ENCODE data around the gene RFX8. TPM values are rescaled to one million over a fixed set of nuclear protein-coding genes. Genes with fewer than 3 reads are reported as not detected.
"Not testable (repeated sequence)": the region's sequence is repeated elsewhere in the genome, so short reads cannot be mapped to it uniquely, and the experiment has no call there.

The RFX8 gene
- total RNA-seq = 0.10 and 1.6 TPM in 2 replicates

DNA sequence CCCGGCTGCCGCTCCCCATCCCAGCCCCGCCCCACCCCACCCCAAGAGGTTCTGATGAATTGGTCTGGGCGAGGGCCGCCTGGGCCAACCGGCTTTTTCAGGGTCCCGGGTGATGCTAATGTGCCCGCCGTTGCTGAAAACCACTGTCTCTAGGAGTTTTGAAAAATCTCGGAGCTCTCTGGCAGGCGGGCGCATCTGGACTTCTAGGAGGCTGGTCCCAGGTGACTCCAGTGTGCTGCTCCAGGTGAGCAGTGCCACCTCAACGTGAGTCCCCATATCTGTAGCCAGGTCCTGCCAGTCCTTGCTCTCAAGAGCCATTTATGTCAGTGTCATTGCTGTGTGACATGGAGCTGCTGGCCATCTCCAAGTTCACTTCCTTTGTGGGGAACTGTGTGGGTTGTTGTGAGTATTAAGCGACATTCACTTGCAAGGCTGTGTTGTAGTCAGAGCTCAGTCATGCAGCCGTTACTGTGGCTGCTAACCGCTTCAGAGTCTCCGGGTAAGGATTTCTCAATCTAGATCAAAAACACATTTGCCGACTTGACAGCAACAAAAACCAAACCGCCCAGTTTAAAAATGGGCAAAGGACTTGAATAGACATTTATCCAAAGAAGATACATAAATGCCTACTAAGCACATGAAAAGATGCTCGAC is at the start of gene RFX8:
Gene RFX8, minus strand, starts transcription at position 382 of the 654 bp plus-strand sequence. CDS start 8,264 bp downstream, outside the sequence.
- DNase-seq (ENCODE audit: extremely low read depth, low read depth, low spot score) = no peak

DNA sequence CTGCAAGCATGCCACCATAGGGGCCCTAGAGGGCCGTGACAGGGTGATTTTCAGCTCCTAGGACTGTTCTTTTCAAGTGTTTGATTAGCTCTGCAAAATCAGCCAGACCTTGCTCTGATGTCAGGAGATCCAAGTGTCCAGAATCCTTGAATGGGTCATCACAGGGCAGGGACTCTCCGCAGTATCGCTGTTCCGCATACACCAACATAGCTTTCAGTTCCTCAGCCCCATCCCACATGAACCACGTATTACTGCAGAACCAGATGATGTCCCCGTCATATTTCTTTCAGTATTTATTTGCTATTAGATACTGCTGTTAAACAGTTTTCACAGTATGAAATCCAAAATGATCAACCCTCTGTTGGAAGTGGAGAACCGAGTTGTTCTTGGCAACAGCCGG is 46.6 kb upstream of the RFX8 start:
- no peak for DNase-seq (ENCODE audit: extremely low read depth, low read depth, low spot score)

- DNase-seq (ENCODE audit: extremely low read depth, low read depth, low spot score) = peak; percentile 72
Measured at GRCh38 chr2:101520246-101520645, 45.3 kb upstream of the RFX8 start.

DNA sequence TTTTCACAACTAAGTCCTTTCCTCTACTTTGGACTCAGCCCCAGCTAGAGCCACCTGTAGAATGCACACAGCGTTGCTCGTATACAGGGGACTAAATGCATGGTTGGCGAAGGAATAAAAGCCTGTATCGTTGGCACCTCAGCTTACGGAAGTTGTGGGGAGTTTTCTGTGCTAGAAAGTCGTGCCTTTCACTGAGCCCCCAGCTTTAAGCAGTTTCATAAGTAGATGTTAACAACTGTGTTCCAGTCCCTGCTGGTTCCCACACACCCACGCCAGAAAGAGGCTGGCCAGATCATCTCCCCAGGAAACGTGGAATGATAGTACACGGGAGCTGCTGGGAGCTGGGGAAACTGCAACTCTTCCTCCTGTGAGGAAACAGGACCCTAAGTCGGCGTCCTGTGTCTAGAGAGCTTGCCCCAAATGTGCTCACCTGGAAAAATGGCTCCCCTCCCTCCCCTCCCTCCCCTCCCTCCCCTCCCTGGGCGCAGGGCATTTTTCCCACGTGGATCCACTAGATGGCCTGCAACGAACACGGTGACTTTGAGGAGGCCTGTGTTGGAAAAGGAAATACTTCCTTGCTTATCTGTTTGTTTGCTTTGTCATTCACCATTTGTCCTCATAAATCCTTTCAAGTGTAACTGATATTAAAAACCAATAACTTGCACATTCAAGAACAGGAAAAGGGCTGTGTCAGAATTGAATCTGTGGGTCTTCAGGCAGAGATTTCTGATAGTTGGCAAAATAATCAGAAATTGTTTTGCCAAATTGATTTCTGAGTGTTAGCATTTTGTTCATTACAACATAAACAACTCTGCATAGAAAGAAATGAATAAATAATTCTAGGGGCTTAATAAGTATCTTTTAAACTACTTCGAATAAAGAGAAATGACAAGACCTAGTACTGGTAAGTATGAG is 43.9 kb upstream of the RFX8 start:
- DNase-seq (ENCODE audit: extremely low read depth, low read depth, low spot score) = no peak

- DNase-seq (ENCODE audit: extremely low read depth, low read depth, low spot score) = no peak
Measured at GRCh38 chr2:101517758-101518271, 42.9 kb upstream of the RFX8 start.

- peak; percentile 77 for DNase-seq (ENCODE audit: extremely low read depth, low read depth, low spot score)
Measured at GRCh38 chr2:101516823-101517690, 42.1 kb upstream of the RFX8 start.

- no peak for DNase-seq (ENCODE audit: extremely low read depth, low read depth, low spot score)
Measured at GRCh38 chr2:101516349-101516748, 41.4 kb upstream of the RFX8 start.

GRCh38 chr2:101515477-101515876 is 40.6 kb upstream of the RFX8 start:
- no peak for DNase-seq (ENCODE audit: extremely low read depth, low read depth, low spot score)

DNA sequence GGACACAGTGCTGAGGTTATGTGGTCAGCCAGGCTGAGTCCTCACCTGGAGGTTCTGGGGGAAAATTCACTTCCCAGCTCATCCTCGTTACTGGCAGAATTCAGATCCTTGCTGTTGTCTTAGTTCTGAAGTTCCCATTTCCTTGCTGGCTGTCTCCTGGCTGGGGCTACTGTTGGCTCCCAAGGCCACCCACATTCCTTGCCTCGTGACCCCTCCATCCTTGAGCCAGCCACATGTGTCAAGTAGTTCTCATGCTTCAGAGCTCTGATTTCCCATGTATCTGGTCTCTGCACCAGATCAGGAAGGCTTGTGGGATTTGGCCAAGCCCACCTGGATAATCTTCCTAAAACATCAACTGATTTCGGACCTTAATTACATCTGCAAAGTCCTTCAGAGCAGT is 38.1 kb upstream of the RFX8 start:
- DNase-seq (ENCODE audit: extremely low read depth, low read depth, low spot score) = no peak

GRCh38 chr2:101511381-101511780 is 36.5 kb upstream of the RFX8 start:
- no peak for DNase-seq (ENCODE audit: extremely low read depth, low read depth, low spot score)

DNA sequence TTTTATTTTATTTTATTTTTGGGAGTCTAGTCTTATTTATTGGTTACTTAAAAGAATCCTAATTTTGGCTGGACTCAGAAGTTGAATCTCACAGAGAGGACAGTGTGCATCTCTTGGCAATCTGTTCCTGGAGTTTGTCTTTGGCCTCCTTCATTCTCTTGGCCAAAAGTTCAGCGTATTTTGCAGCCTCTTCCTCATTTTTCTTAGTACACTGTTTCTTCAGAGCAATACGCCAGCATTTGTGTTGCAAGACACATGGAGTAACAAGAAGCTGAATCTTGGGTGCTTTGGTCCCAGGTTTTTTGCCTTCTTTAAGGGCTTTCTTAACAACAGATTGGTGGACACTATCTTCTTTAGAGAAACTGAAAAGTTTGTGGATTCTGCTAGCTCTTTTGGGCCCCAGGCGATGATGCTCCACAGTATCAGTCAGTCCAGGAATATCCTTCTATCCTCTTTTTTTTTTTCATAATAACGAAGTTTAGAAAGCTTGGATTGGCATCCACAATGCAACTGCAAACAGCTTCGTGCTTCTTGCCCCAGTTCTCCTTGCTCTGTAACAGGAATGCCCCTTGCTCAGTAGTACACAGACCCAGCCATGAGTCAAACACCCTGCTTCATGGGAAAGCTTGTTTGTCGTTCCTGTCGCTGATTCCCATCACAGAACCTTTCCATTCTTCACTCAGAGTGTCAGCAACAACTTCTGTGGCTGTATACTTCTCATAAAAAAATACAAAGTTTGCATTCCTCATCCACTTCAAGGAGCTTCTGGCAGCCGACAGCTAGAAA is 34.8 kb upstream of the RFX8 start:
- no peak for DNase-seq (ENCODE audit: extremely low read depth, low read depth, low spot score)

- DNase-seq (ENCODE audit: extremely low read depth, low read depth, low spot score) = no peak
Measured at GRCh38 chr2:101508636-101509035, 33.7 kb upstream of the RFX8 start.

GRCh38 chr2:101505276-101505675 is 30.4 kb upstream of the RFX8 start:
- DNase-seq (ENCODE audit: extremely low read depth, low read depth, low spot score) = not testable (repeated sequence)

- not testable (repeated sequence) for DNase-seq (ENCODE audit: extremely low read depth, low read depth, low spot score)
Measured at GRCh38 chr2:101504744-101505143, 29.8 kb upstream of the RFX8 start.

- DNase-seq (ENCODE audit: extremely low read depth, low read depth, low spot score) = no peak
Measured at GRCh38 chr2:101502095-101502494, 27.2 kb upstream of the RFX8 start.

- no peak for DNase-seq (ENCODE audit: extremely low read depth, low read depth, low spot score)
Measured at GRCh38 chr2:101501443-101501842, 26.5 kb upstream of the RFX8 start.

GRCh38 chr2:101500860-101501259 is 25.9 kb upstream of the RFX8 start:
- no peak for DNase-seq (ENCODE audit: extremely low read depth, low read depth, low spot score)

DNA sequence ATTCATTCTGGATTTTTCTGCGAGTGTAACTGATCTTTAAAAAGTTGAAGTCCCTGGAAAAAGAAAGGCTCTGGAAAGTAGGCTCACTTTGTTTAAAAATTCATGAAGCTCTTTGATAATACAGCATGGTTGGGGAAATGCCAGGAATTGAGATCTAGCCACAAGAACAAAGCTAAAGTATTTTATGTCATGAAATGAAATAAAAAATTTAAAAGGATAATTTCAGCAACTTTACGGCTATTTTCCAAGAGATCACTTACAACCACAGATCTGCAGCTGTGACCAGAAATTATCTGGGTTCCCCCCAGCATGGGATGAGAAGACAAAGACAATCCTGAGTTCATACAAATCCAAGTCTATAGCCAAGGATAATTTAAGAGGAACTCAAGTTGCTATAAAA is 25.3 kb upstream of the RFX8 start:
- DNase-seq (ENCODE audit: extremely low read depth, low read depth, low spot score) = no peak

- no peak for DNase-seq (ENCODE audit: extremely low read depth, low read depth, low spot score)
Measured at GRCh38 chr2:101496279-101496678, 21.4 kb upstream of the RFX8 start.

GRCh38 chr2:101492936-101493473 is 18.1 kb upstream of the RFX8 start:
- DNase-seq (ENCODE audit: extremely low read depth, low read depth, low spot score) = no peak

All from glomerular endothelial cell (primary cell).